DMS153 (cell line): ENCODE results near the gene CFAP52.
"Not testable (repeated sequence)": the region's sequence is repeated elsewhere in the genome, so short reads cannot be mapped to it uniquely, and the experiment has no call there.

Experiments used
- DNase-seq: peaks from one replicate; lab custom pipeline; 2025; lab: John Stamatoyannopoulos, UW

Gene CFAP52

DNA sequence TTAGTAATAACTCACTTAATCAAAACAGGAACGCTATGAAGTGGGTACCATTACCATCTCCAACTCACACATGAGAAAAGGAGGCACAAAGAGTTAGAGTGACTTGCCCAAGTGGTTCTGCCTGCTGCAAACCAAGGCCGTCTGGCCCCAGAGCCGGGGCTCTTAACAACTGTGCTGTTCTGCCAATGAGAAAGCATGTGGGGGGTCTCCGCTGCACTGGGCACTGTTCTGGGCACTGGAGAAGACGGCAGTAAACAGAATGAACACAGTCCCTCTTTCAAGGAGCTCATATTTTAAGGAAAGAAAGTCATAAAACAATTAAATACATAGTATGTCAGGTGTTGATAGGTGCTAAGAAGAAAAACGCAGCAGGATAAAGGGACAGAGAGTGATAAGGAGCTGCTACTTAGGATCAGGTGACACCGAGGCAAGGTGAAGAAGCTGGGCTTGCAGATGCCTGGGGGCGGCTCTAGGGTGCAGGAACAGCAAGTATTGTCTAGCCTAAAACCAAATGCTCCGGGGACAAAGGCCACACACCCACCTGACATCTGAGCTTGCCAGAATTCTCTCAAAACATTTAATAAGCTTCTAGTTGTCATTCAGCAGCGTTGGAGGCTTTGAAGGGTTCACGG, 7.4 kb upstream of the CFAP52 start:
- no peak for DNase-seq

GRCh38 chr17:9571201-9571600, 5.2 kb upstream of the CFAP52 start:
- no peak for DNase-seq

DNA sequence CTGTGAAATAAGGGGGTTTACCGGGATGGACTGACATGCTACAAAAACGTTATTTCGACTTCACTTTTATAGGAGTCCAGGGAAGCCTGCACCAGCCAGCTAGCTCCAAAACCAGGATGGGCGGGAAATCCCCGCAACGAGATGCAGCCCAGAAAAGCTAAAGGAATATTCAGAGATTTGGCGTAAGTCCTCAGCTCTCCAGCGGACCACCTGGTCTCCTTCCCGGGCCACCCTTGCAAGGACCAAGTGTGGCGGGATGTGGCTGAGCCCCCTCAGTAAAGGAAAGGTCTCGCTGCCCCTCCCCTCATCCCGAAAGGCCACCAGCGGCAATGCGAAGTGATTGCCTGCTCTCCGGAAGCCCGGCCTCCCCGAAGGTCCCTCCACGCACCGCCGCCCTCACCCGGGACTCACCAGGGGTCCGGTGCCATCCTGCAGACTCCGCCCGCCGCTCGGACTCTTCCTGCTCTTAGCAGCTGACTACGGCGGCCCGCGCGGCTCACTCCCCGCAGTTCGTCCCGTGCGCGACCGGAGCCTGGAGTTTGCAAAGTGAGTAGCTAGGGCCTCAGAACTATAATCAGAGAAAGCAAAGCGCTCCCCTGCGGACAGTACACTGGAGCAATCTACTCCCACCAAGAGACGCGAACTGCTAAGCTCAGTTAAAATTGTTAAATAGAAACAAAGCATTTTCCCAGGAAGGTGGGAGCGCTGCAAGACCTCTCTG, 901 bp upstream of the CFAP52 start, which contains the start of gene STX8:
TSS of gene STX8 (minus strand) at position 440 of the 721 bp plus-strand sequence. CDS start at position 428, 12 bp downstream.
- no peak for DNase-seq

GRCh38 chr17:9577373-9577709, 899 bp downstream of the CFAP52 start:
- no peak for DNase-seq

DNA sequence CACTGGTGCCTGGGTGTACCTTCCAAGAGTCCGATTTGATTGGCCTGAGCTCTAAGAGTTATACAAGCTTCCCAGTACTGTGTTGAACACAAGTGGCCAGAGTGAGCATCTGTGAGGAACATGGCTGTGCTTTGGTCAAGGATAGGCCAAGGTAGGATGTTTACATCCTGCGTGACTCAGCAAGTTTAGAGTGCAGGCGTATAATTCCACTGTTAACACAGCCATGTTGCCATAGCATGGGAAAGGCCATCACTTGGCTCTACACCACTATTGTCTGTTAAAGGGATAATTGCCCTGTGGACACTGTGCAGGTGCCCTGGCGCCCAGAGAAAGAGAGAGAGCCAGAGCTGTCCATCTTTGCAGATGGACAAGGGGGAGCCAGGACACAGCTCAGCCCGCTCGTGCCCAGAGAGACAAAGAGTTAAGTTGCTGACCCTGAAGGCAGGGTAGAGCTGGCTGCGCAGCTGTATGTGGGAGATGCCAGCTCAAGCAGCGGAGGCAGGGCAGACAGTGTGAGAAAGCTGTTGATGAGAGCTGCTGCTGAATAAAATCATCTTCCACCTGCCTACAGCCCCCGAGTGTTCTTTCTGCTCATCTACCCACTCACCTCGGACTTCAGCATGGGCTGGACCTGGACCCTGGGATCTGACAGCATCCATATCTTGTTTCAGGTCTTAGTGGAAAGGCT, 11.7 kb downstream of the CFAP52 start:
- no peak for DNase-seq

- DNase-seq: no peak
Observed at GRCh38 chr17:9594065-9594464, 17.6 kb downstream of the CFAP52 start.

- not testable (repeated sequence) for DNase-seq
Observed at GRCh38 chr17:9597638-9598037, 21.2 kb downstream of the CFAP52 start.

GRCh38 chr17:9598661-9599060, 22.2 kb downstream of the CFAP52 start:
- DNase-seq: no peak

GRCh38 chr17:9604583-9604982, 28.1 kb downstream of the CFAP52 start:
- not testable (repeated sequence) for DNase-seq

- no peak for DNase-seq
Observed at GRCh38 chr17:9606453-9606852, 30.0 kb downstream of the CFAP52 start.

DNA sequence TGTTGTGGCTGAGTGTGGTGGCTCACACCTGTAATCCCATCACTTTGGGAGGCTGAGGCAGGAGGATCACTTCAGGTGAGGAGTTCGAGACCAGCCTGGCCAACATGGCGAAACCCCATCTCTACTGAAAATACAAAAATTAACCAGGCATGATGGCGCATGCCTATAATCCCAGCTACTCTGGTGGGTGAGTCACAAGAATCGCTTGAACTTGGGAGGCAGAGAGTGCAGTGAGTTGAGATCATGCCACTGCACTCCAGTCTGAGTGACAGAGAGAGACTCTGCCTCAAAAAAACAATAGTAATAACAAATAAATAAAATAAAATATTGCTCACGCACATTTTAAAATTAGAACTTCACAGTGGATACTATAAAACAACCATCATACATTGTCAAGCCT, 30.6 kb downstream of the CFAP52 start:
- DNase-seq: not testable (repeated sequence)

DNA sequence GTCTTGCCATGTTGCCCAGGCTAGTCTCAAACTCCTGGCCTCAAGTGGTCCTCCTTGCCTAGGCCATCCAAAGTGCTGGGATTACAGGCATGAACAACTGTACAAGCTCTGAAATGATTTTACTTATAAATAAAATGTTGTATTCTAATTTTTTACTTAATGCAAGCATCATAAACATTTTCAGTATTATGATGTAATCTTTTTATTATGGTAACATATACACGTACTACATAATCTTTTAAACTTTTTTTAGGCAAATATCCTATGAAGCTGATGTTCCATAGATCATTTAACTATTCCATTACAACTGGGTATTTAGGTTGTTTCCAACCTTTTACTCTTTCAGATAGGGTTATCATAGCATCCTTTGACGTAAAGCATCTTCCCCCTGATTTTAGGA, 35.1 kb downstream of the CFAP52 start:
- DNase-seq: no peak

- DNase-seq: no peak
Observed at GRCh38 chr17:9612006-9612405, 35.6 kb downstream of the CFAP52 start.

DNA sequence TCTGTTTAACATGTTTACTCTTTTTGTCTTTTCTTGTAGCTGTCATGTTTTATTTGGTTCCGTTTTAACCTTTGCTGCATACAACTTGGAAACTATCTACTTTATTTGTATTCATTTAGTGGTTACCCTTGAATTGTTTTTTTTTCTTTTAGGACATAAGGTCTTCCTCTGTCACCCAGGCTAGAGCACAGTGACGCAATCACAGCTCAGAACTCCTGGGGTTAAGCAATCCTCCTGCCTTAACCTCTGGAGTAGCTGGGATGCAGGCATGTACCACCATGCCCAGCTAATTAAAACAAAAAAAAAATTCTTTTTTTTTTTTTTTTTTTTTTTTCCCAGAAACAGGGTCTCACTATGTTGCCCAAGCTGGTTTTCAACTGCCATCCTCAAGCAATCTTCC, 39.0 kb downstream of the CFAP52 start:
- DNase-seq: no peak

- no peak for DNase-seq
Observed at GRCh38 chr17:9622961-9623360, 46.5 kb downstream of the CFAP52 start.

GRCh38 chr17:9628509-9628908, 52.1 kb downstream of the CFAP52 start:
- DNase-seq: no peak

DNA sequence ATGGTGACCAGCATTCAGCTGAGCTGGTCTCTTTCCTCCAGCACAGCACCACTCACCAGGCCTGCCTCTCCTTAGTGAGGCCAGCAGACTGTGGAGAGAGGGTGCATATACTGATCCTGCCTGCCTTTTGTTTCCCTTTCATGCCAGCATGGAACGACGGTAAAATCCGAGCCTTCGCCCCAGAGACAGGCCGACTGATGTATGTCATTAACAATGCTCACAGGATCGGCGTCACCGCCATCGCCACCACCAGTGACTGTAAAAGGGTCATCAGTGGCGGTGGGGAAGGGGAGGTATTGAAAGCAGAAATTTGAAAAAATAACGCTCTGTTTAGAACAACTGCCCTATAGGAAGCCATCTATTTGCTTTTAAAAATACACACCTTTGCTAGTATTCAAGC, 56.3 kb downstream of the CFAP52 start:
- no peak for DNase-seq

- DNase-seq: no peak
Observed at GRCh38 chr17:9635340-9635739, 58.9 kb downstream of the CFAP52 start.

DNA sequence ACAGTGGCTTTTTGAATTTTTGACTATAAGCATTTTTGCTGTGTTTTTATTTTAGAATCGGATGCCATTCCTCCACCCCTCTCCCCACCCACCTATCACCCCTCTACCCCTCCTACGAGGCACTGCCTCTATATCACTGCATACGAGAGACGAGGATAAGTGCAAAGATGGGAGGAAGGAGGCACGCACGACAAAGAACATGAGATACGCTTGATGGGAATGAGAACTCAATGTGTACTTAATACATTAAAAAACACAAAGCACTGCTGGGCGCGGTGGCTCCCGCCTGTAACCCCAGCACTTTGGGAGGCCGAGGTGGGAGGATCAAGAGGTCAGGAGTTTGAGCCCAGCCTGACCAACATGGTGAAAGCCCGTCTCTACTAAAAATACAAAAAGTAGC, 60.1 kb downstream of the CFAP52 start:
- DNase-seq: no peak

DNA sequence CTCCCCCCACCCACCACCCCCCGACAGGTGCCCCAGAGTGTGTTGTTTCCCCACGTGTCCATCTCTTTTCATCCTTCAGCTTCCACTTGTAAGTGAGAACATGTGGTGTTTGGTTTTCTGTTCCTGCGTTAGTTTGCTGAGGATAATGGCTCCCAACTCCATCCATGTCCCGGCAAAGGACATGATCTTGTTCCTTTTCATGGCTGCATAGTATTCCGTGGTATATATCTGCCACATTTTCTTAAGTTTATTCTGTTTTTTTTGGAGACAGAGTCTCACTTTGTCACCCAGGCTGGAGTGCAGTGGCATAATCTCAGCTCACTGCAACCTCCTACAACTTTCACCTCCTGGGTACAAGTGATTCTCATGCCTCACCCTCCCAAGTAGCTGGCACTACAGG, 63.9 kb downstream of the CFAP52 start:
- DNase-seq: not testable (repeated sequence)

DNA sequence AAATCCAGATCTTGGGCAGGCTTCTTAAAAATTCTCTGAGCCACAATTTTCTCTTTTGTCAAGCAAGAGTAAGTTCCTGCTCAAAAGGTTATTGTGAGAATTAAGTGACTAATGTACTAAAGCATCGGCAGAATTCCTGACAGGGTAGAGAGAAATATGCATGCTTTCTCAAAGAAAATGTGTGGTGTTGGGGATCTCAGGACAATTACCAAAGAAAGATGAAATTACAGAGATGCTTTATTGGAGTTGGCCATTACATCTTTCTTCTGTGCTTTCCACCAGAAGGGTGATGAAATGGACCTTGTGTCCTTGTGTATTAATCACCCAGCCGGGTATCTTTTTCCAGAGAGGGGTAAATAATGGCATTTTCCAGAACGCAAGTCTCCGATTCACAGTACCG, 67.2 kb downstream of the CFAP52 start:
- no peak for DNase-seq

GRCh38 chr17:9644910-9645751, 68.7 kb downstream of the CFAP52 start, which contains the start of gene USP43:
Gene USP43, plus strand, starts transcription at chr17:9645517. Its CDS starts 116 bp downstream, at chr17:9645633.
- peak; percentile 29 for DNase-seq
